GM19395 (cell line): ENCODE measurements around the gene PSMB5.

ENCODE experiments used
- ATAC-seq: cut with Tn5 transposase; IDR thresholded peaks from one replicate; pipeline ENCODE4 v1.9.1; 2021; ENCODE audit warnings: mild to moderate bottlenecking, moderate library complexity; ENCODE audit not compliant: unreplicated experiment

Gene PSMB5

DNA sequence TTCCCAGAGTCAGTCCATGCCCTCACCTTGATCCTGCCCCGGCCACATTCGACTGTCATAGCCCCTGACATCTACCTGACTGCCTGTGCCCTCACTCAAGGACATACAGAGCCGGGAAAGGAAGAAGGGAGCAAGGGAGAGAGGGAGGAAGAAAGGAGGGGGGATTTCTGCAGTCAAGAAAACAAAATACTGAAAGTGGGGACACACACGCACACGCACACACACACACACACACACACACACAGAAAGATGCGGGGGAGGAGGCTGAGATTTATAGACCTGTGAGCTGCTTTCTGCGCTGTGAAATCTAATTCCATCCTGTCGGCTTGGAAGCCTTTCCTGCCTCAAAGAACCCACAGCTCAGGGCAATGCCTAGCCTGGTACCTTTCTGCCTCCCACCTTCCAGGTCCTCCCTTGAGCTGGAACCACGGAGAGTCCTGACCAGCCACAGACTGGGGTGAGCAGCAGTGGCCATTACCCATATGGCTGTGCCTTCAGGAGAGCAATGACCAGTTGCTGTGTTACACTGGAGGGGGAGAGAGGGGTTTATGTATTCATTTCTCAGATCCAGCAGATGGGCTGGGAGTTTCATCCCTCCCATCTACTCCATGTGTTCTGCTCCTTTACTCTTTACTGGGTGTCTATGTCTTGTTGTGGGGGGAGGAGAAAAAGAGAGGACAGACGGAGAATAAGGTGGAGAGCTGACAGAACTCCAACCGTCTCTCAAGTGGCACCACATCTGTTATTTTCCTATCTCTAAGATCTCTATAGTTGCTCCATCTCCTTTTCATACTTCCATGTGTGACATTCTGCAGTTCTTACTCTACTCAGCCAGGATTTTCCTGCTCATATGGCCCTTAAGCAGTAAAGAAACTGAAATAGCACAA lies 37.7 kb downstream of the PSMB5 start:
- ATAC-seq: no peak

- no peak for ATAC-seq
Observed at GRCh38 chr14:22995889-22996625, 38.6 kb downstream of the PSMB5 start.

DNA sequence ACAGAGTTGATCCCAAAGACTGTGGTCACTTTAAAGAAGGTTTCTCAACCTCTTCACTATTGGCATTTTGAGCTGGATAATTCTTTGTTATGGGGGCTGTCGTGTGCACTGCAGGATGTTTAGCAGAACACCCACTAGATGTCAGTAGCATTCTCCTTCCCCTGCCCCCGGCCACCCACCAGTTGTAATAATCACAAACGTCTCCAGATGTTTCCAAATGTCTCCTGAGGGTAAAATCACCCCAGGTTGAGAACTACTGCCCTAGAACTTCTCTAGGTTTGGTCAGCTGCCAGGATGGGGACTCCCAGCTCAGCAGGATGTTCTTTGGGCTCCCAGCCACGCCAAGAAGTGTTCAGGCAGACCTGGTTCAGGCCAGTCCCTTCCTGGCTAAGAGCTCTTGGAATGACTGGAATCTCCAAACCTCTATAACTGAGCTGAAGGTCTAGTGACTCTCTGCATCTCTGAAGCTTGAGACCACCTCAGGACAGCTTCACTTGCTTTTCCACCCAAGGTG lies 39.9 kb downstream of the PSMB5 start:
- no peak for ATAC-seq

- ATAC-seq: no peak
Observed at GRCh38 chr14:22993517-22993916, 41.2 kb downstream of the PSMB5 start.

DNA sequence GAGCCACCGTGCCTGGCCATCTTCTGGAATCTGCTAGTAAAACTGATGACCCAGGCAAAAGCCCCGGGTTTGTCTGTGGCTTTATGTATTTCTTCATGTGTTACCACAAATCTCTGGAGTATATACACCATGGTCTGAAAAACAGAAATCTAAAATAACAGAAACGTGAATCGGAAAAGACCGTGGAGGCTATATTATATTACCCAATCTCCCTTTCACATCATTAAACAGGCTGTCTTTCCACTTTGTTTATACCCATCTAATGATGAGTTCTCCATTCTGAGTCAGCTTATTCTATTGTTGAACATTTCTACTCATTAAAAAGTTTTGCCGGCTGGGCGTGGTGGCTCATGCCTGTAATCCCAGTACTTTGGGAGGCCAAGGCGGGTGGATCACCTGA lies 42.8 kb downstream of the PSMB5 start:
- no peak for ATAC-seq

GRCh38 chr14:22987291-22987690 lies 47.4 kb downstream of the PSMB5 start:
- ATAC-seq: no peak

GRCh38 chr14:22986508-22987054 lies 48.1 kb downstream of the PSMB5 start:
- ATAC-seq: no peak

DNA sequence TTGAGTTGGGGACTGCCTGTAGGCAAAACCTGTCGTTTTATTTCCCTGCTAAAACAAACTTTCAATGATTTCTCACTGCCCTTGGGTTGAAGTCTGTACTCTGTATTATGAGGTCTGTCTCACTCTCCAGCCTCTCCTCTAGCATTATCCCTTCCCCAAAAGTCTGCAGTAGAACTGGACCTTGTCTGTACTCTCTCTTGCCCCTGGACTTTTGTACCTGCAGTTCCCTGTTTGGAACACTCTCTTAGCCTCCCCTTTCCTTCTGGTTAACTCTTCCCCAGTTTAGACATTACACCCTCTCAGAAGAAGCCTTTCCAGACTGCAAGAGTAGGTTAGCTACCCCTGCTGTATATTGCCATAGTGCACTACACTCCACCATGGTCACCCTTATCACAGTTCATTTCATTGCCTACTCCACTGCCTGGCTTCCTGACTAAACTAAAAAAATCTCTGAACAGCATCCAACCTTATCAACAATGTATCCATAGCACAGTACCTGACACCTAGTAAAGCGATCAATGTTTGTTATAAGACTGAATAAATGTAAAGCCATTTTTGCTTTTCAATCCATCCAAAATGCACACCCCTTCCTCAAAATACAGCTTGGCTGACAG lies 48.7 kb downstream of the PSMB5 start:
- no peak for ATAC-seq

- ATAC-seq: no peak
Observed at GRCh38 chr14:22984959-22985658, 49.6 kb downstream of the PSMB5 start.

DNA sequence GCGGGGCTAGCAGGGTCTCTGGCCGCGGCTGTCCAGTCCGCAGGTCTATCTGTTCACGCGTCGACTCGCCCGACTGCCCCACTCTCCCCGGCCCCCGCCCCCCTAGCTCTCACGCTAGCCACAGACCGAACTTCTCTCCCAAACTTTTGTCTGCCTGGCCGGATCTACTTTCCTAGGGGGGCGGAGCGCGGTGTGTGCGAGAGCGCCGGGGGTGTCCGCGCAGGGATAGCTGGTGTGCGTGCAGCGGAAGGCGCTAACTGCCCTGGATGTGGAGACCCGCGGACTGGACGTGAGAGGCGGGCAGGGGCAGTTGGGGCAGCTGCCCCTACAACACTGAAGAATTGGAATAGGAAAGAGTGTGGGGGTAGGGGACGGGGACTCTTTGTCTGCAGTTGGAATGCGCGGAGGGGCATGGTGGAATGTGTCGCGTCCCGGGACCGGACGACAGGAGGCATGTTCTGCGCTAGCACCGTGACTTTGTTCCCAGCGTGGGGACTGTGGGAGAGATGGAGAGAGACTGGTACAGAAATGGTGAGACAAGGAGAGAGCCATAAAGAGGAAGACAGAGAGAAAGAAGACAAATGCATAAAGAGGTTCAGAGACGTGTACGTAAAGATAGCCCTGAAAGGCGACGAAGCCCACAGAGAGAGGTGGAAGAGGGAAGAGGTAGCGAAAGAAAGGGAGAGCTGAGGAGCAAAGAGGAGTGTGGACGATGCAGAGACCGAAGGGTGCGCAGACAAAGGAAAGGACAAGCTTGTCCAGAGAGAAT lies 52.0 kb downstream of the PSMB5 start, which contains the start of gene AJUBA:
AJUBA (minus strand) TSS at position 75 of the 769 bp plus-strand sequence. CDS start 285 bp downstream, outside the sequence.
- peak; percentile 48 for ATAC-seq

GRCh38 chr14:22981876-22982476 lies 52.7 kb downstream of the PSMB5 start:
- no peak for ATAC-seq

DNA sequence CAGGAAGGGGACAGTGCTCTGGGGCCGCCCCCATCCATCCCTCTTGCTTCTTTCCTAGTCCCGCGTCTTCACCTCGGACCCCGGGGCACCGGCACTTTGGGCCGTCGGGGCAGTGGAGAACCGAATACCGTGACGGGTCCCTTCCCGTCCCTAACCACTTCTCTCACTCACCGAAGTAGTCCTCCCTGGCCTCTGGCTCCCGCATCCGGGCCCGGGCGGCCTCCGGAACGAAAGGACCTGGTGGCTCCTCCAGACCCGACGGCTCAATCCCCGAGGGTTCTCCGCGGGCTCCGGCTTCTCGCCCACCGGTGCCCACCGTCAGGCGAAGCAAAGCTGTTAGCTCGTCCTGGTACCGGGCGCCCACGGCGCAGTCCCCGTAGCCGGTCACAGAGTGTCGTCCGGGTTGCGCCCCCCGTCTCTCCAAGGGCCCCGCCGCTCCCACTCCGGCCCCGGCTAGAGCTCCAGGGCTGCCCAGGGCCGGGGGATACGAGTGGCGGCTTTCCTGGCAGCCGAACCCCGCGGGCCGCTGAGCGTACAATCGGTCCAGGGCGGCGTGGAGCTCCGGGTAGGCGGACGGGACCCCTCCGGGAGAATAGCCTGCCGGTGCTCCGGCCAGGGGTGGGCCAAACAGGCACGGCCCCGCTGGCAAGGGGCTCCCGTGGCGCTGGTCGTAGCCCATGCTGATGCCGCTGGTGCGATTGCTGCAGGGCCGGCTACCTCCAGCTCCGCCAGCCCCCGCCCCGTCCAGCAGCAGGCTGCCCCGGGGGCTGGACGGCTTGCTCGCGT lies 53.4 kb downstream of the PSMB5 start:
- ATAC-seq: no peak

- no peak for ATAC-seq
Observed at GRCh38 chr14:22980672-22981089, 54.0 kb downstream of the PSMB5 start.

DNA sequence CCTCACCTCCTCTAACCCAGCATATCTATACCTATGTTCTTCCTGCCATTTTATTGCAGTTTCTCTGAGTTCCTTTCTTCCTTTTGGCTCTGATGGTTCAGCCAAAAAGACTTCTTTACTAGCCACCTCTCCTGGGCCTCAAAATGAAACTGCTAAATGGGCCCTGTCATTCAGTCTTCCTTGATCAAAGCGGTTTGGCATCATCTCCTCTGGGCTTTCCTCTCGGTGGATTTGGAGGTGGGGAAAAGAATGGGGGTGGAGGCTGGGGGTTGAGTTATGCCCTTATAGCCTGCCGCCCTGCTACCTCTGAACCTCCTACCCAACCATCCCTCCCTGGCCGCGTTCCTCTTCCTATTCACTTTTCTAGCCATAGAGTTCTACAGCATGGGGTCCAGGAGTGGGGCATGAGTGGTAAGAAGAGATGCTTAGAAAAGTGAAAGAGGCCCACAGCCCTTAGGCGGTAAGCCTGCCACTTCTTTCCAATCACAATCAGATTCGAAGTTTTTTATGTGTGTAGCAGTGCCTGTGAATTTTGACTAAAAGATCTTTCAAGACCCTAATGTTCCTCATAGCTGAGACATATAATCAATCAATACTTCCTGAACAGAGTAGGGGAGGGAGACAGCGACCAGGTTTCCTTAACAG lies 54.8 kb downstream of the PSMB5 start:
- no peak for ATAC-seq

DNA sequence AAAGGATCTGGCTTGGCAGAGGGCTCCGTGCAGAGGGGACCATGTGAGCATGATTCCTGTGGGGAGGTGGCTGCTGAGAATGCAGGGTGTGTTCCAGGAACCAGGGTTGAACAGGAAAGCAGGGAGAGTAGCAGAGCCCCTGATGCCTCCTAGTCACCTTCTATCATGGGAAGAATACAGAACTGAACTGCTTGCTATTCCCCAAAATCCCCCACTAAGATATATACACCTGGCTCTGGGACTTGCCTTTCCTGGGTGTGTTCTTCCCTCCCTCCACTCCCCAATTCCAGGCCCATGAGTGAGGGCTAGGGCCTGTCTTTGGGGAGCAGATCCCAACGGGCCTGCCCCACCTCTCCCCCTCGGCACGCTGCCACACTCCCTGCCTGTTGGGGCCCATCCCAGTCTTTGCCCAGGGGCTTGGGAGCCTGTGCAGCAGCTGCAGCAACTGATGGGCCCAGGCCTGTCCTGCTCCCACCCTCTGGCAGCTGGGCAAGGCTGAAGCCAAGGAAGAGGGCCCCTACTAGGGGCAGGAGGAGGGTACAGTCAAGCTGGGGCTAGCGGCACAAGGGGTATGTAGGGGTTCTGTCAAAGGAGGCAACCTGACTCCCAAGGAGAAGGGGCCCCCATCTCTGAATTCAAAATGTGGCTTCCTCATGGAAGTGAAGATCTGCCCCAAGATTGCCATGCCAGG lies 55.6 kb downstream of the PSMB5 start:
- no peak for ATAC-seq

GRCh38 chr14:22978487-22978837 lies 56.2 kb downstream of the PSMB5 start:
- no peak for ATAC-seq

GRCh38 chr14:22977684-22978486 lies 56.8 kb downstream of the PSMB5 start:
- no peak for ATAC-seq
